OCI-LY1 (cell line): ENCODE measurements around the gene RRAS2.

Experiments
- EZH2 ChIP-seq: fragments of 200-600 bp; sonication (generic), shearing (Covaris generic); IDR thresholded peaks from 2 replicates; pipeline ENCODE4 v1.8.0; 2017; ENCODE audit warnings: borderline replicate concordance, mixed run types, mild to moderate bottlenecking, antibody characterized with exemption, low read length, moderate library complexity, mixed read lengths
- TF ChIP-seq, protein P1 (sequence below): fragments of 200-600 bp; sonication (generic), shearing (Covaris generic); IDR thresholded peaks from 2 replicates; pipeline ENCODE4 v1.5.1; 2017; ENCODE audit warnings: mild to moderate bottlenecking, antibody characterized with exemption, low read length, moderate library complexity, mixed read lengths

DNA sequence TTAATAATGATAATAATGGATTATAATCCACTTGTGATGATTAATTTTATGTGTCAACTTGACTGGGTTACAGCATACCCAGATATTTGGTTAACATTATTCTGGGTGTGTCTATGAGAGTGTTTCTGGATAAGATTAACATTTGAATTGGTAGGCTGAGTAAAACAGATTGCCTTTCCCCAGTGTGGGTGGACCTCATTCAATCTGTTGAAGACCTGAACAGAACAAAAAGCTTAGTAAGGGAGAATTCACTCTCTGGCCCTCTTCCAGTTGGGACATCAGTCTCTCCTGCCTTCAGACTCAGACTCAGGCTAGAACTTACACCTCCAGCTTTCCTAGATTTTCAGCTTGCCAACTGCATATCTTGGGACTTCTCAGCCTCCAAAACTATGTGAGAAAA lies 37.3 kb upstream of the RRAS2 start:
- TF ChIP-seq, protein P1, sequence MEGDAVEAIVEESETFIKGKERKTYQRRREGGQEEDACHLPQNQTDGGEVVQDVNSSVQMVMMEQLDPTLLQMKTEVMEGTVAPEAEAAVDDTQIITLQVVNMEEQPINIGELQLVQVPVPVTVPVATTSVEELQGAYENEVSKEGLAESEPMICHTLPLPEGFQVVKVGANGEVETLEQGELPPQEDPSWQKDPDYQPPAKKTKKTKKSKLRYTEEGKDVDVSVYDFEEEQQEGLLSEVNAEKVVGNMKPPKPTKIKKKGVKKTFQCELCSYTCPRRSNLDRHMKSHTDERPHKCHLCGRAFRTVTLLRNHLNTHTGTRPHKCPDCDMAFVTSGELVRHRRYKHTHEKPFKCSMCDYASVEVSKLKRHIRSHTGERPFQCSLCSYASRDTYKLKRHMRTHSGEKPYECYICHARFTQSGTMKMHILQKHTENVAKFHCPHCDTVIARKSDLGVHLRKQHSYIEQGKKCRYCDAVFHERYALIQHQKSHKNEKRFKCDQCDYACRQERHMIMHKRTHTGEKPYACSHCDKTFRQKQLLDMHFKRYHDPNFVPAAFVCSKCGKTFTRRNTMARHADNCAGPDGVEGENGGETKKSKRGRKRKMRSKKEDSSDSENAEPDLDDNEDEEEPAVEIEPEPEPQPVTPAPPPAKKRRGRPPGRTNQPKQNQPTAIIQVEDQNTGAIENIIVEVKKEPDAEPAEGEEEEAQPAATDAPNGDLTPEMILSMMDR: no peak
- no peak for TF ChIP-seq EZH2
